Measurements from ENCODE around the gene ERGIC3.

Gene ERGIC3

DNA sequence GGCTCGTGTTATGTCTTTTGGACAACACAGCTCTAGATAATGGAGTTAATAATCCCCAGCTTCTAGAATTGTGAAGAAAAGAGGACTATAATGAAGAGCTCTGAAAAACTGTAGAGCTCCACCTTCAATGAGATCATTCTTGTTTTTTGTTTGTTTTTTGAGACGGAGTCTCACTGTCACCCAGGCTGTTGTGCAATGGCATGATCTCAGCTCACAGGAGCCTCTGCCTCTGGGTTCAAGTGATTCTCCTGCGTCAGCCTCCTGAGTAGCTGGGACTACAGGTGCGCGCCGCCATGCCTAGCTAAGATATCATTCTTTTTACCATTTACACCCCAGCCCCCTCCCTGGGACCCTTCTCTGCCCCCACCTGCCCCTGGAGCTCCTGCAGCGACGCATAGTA is 36.6 kb downstream of the ERGIC3 start:
- no peaks in the 10 kb centered on the region for H3K79me2 ChIP-seq (ENCODE audit: control insufficient read depth, low read length)
- H3K27me3 ChIP-seq (ENCODE audit: control insufficient read depth, low read length) = peaks cover 7% of the 10 kb centered on the region; the same call in 1 of the 2 replicates
- TF ChIP-seq, protein P1, sequence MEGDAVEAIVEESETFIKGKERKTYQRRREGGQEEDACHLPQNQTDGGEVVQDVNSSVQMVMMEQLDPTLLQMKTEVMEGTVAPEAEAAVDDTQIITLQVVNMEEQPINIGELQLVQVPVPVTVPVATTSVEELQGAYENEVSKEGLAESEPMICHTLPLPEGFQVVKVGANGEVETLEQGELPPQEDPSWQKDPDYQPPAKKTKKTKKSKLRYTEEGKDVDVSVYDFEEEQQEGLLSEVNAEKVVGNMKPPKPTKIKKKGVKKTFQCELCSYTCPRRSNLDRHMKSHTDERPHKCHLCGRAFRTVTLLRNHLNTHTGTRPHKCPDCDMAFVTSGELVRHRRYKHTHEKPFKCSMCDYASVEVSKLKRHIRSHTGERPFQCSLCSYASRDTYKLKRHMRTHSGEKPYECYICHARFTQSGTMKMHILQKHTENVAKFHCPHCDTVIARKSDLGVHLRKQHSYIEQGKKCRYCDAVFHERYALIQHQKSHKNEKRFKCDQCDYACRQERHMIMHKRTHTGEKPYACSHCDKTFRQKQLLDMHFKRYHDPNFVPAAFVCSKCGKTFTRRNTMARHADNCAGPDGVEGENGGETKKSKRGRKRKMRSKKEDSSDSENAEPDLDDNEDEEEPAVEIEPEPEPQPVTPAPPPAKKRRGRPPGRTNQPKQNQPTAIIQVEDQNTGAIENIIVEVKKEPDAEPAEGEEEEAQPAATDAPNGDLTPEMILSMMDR (IDR thresholded peaks at IDR 0.05; ENCODE audit: low read depth, low read length, poor library complexity, severe bottlenecking) = no peak
- TF ChIP-seq EZH2phosphoT487 (IDR thresholded peaks at IDR 0.05; ENCODE audit: borderline replicate concordance, low read length) = no peak
- no peaks in the 10 kb centered on the region for H3K4me1 ChIP-seq (ENCODE audit: control insufficient read depth, low read length)
- H3K4me2 ChIP-seq (ENCODE audit: low read length) = no peak overlapping the region
- H3K9me2 ChIP-seq (replicated peaks; ENCODE audit: control insufficient read depth, low read length) = no peaks in the 10 kb centered on the region
- H3K36me3 ChIP-seq (ENCODE audit: control insufficient read depth, low read length) = no peaks in the 10 kb centered on the region
- H3K27ac ChIP-seq (ENCODE audit: low read depth, low read length) = no peak overlapping the region
- H4K20me1 ChIP-seq (ENCODE audit: control insufficient read depth, insufficient read depth, low read depth, low read length) = no peaks in the 10 kb centered on the region
- H3F3A ChIP-seq (ENCODE audit: control insufficient read depth, insufficient read depth) = no peaks in the 10 kb centered on the region
- no peaks in the 10 kb centered on the region for H3K9me3 ChIP-seq (ENCODE audit: control insufficient read depth, insufficient read depth, low read length)
- no peak overlapping the region for H3K4me3 ChIP-seq (ENCODE audit: low read length)

DNA sequence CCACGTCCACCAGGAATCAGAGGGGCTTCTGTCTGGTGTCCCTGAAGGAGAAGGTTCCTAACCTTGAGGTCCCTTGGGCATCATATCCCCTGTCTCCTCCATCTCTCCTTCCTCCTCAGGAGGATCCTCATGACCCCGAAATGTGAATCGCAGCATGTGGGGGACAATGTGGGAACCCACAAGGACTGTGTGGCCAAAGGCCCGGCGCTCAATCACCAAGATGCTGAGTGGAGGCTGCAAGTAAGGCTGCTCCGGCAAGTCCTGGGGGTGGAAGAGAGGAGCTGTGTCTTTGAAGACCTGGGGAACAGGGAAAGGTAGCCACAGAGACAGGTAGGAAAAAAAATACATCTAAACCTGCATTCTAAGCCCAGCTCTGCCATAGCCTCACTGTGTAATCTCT is 37.3 kb downstream of the ERGIC3 start:
- no peaks in the 10 kb centered on the region for H3K9me3 ChIP-seq (ENCODE audit: control insufficient read depth, insufficient read depth, low read length)
- no peaks in the 10 kb centered on the region for H4K20me1 ChIP-seq (ENCODE audit: control insufficient read depth, insufficient read depth, low read depth, low read length)
- H3K4me1 ChIP-seq (ENCODE audit: control insufficient read depth, low read length) = no peaks in the 10 kb centered on the region
- H3K27me3 ChIP-seq (ENCODE audit: control insufficient read depth, low read length) = peaks cover 7% of the 10 kb centered on the region; the same call in 1 of the 2 replicates
- no peaks in the 10 kb centered on the region for H3F3A ChIP-seq (ENCODE audit: control insufficient read depth, insufficient read depth)
- H3K36me3 ChIP-seq (ENCODE audit: control insufficient read depth, low read length) = no peaks in the 10 kb centered on the region
- TF ChIP-seq EZH2phosphoT487 (IDR thresholded peaks at IDR 0.05; ENCODE audit: borderline replicate concordance, low read length) = no peak
- H3K4me2 ChIP-seq (ENCODE audit: low read length) = no peak overlapping the region
- H3K27ac ChIP-seq (ENCODE audit: low read depth, low read length) = no peak overlapping the region
- no peak overlapping the region for H3K4me3 ChIP-seq (ENCODE audit: low read length)
- no peaks in the 10 kb centered on the region for H3K9me2 ChIP-seq (replicated peaks; ENCODE audit: control insufficient read depth, low read length)
- no peaks in the 10 kb centered on the region for H3K79me2 ChIP-seq (ENCODE audit: control insufficient read depth, low read length)

DNA sequence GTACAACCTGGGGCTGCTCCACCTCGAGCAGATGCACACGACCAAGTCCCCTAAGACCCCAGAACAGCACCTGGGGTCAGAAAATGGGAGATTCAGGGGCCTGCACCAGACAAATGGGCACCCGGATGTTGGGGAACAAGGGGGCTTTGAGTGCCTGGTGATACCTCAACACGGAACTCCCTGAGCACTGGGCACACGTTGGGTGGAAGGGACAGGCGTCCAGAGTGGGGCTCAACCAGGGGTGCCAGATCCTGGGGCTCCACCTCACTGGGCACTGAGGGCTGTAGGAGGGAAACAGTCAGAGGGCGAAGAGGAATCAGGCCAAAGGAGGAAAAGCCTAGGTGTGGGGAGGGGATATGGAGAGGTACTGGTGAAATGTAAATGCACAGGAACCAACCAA is 40.3 kb downstream of the ERGIC3 start:
- H3K27ac ChIP-seq (ENCODE audit: low read depth, low read length) = no peak overlapping the region
- H4K20me1 ChIP-seq (ENCODE audit: control insufficient read depth, insufficient read depth, low read depth, low read length) = no peaks in the 10 kb centered on the region
- H3F3A ChIP-seq (ENCODE audit: control insufficient read depth, insufficient read depth) = no peaks in the 10 kb centered on the region
- no peaks in the 10 kb centered on the region for H3K9me2 ChIP-seq (replicated peaks; ENCODE audit: control insufficient read depth, low read length)
- no peaks in the 10 kb centered on the region for H3K27me3 ChIP-seq (ENCODE audit: control insufficient read depth, low read length)
- H3K4me2 ChIP-seq (ENCODE audit: low read length) = no peak overlapping the region
- TF ChIP-seq EZH2phosphoT487 (IDR thresholded peaks at IDR 0.05; ENCODE audit: borderline replicate concordance, low read length) = no peak
- TF ChIP-seq, protein P1 (IDR thresholded peaks at IDR 0.05; ENCODE audit: low read depth, low read length, poor library complexity, severe bottlenecking) = no peak
- H3K9me3 ChIP-seq (ENCODE audit: control insufficient read depth, insufficient read depth, low read length) = no peaks in the 10 kb centered on the region
- no peak overlapping the region for H3K4me3 ChIP-seq (ENCODE audit: low read length)
- no peaks in the 10 kb centered on the region for H3K36me3 ChIP-seq (ENCODE audit: control insufficient read depth, low read length)
- no peaks in the 10 kb centered on the region for H3K79me2 ChIP-seq (ENCODE audit: control insufficient read depth, low read length)
- no peaks in the 10 kb centered on the region for H3K4me1 ChIP-seq (ENCODE audit: control insufficient read depth, low read length)

DNA sequence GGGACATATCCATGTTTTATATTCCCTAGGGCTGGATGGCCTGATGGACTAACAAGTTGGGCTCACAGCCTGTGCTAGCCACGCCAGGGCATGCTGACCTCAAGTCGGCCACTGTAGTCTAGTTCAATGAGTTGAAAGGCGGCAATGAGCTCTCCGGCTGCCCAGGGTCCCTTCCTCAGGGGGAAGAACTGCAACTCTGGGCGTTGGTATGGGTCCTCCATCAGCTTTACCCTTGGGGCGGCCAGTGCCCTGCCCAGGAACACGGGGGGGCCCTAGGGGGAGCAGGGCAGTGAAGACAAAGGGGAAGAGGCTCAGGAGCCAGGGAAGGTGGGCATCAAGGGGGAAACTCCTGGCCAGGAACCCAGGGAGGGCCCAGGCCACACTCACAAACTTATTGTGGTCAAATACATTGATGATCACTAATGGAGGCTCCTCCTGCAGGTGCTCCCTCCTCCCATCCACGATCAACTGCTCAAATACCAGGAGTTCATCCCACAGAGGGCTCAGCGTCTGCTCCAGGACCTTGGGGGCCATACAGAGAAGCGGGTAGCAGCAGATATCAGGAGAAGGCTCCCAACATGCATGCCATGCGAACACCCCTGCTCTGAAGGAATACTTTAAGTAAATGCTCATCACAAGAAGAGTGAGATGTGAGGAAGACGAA is 41.0 kb downstream of the ERGIC3 start:
- H3K9me3 ChIP-seq (ENCODE audit: control insufficient read depth, insufficient read depth, low read length) = no peaks in the 10 kb centered on the region
- H3K79me2 ChIP-seq (ENCODE audit: control insufficient read depth, low read length) = no peaks in the 10 kb centered on the region
- H3K36me3 ChIP-seq (ENCODE audit: control insufficient read depth, low read length) = no peaks in the 10 kb centered on the region
- no peaks in the 10 kb centered on the region for H4K20me1 ChIP-seq (ENCODE audit: control insufficient read depth, insufficient read depth, low read depth, low read length)
- TF ChIP-seq EZH2phosphoT487 (IDR thresholded peaks at IDR 0.05; ENCODE audit: borderline replicate concordance, low read length) = no peak
- TF ChIP-seq, protein P1 (IDR thresholded peaks at IDR 0.05; ENCODE audit: low read depth, low read length, poor library complexity, severe bottlenecking) = no peak
- no peak overlapping the region for H3K4me3 ChIP-seq (ENCODE audit: low read length)
- no peak overlapping the region for H3K4me2 ChIP-seq (ENCODE audit: low read length)
- H3K9me2 ChIP-seq (replicated peaks; ENCODE audit: control insufficient read depth, low read length) = no peaks in the 10 kb centered on the region
- no peaks in the 10 kb centered on the region for H3K27me3 ChIP-seq (ENCODE audit: control insufficient read depth, low read length)
- no peaks in the 10 kb centered on the region for H3K4me1 ChIP-seq (ENCODE audit: control insufficient read depth, low read length)
- H3K27ac ChIP-seq (ENCODE audit: low read depth, low read length) = no peak overlapping the region
- H3F3A ChIP-seq (ENCODE audit: control insufficient read depth, insufficient read depth) = no peaks in the 10 kb centered on the region
